Upper lobe of left lung (tissue), 4 donors: Measurements from ENCODE around the gene CTAGE8.
"Not testable (repeated sequence)": the region's sequence is repeated elsewhere in the genome, so short reads cannot be mapped to it uniquely, and the experiment has no call there.

Experiments used
- CTCF ChIP-seq, 6 experiments: fragments of 450-650 bp in 4 of 6; fragments of 200-600 bp in 2 of 6; sonication (generic) in 2 of 6; IDR thresholded peaks; one replicate each; pipeline ENCODE4 v1.5.1; 2016 to 2019; ENCODE audit warnings: antibody characterized with exemption in 6 of 6
- POLR2AphosphoS5 ChIP-seq, 2 donors: sonication (generic); formaldehyde crosslinking; IDR thresholded peaks; one replicate each; pipeline ENCODE4 v1.5.1; 2017; ENCODE audit warnings: antibody characterized with exemption in 2 of 2

GRCh38 chr7:144282490-144282889 lies 13.4 kb upstream of the CTAGE8 start:
- not testable (repeated sequence) for TF ChIP-seq POLR2AphosphoS5, CTCF (IDR thresholded peaks at IDR 0.05)
